CD4-positive, alpha-beta memory T cell (primary cell): ENCODE data around the gene PIP4K2A. TPM values are rescaled to one million over a fixed set of nuclear protein-coding genes. Genes with fewer than 3 reads are reported as not detected.

Experiments used
- CTCF ChIA-PET: fragments of 350-600 bp; sonication (Branson Sonifier 250); formaldehyde crosslinking; loops from one replicate; lab custom pipeline; 2021; ENCODE audit warnings: inconsistent platforms; ENCODE audit not compliant: partially characterized antibody; lab: Charles Lee
- POLR2A ChIA-PET: fragments of 350-600 bp; sonication (Branson Sonifier 250); formaldehyde crosslinking; loops from one replicate; lab custom pipeline; 2021; ENCODE audit not compliant: partially characterized antibody; lab: Charles Lee
- DNase-seq, 5 donors: peaks; one replicate each; pipeline versions ENCODE4 v3.0.0 to v3.0.0-alpha.2; 2020 to 2022; ENCODE audit warnings: mixed read lengths in 1 of 5
- H3K27ac ChIP-seq: one replicate; pipeline ENCODE4 v1.7.0; 2013; ENCODE audit warnings: low read depth, low read length
- H3K27me3 ChIP-seq: 2 replicates; pipeline ENCODE4 v1.7.0; 2013; ENCODE audit warnings: mild to moderate bottlenecking, low read length, moderate library complexity; ENCODE audit not compliant: insufficient read depth
- H3K36me3 ChIP-seq: 2 replicates; pipeline ENCODE4 v1.7.0; 2013; ENCODE audit warnings: mild to moderate bottlenecking, low read length, moderate library complexity; ENCODE audit not compliant: insufficient read depth
- H3K4me1 ChIP-seq: 2 replicates; pipeline ENCODE4 v1.7.0; 2013; ENCODE audit warnings: mild to moderate bottlenecking, low read length, moderate library complexity; ENCODE audit not compliant: insufficient read depth
- H3K4me3 ChIP-seq, 2 donors: one replicate each; pipeline ENCODE4 v1.7.0; 2013; ENCODE audit warnings: low read length in 2 of 2, mild to moderate bottlenecking in 1 of 2
- H3K9me3 ChIP-seq, 2 donors: one replicate each; pipeline ENCODE4 v1.7.0; 2013; ENCODE audit warnings: low read length in 2 of 2, control low read depth in 1 of 2; ENCODE audit not compliant: control insufficient read depth in 1 of 2
- H3K27ac Mint-ChIP-seq, 7 donors: one replicate each; pipeline ENCODE4 v1.8.0; 2020 to 2021; ENCODE audit warnings: mixed read lengths in 7 of 7, mild to moderate bottlenecking in 6 of 7, inconsistent platforms in 3 of 7, moderate library complexity in 3 of 7
- H3K27me3 Mint-ChIP-seq, 2 donors: one replicate each; pipeline ENCODE4 v1.8.0; 2020 to 2021; ENCODE audit warnings: mixed read lengths in 2 of 2
- H3K36me3 Mint-ChIP-seq, 2 donors: one replicate each; pipeline ENCODE4 v1.8.0; 2020 to 2021; ENCODE audit warnings: mixed read lengths in 2 of 2, inconsistent platforms in 1 of 2, mild to moderate bottlenecking in 1 of 2
- H3K4me1 Mint-ChIP-seq, 4 donors: one replicate each; pipeline ENCODE4 v1.8.0; 2020 to 2021; ENCODE audit warnings: mixed read lengths in 4 of 4, mild to moderate bottlenecking in 1 of 4
- H3K4me3 Mint-ChIP-seq, 8 donors: one replicate each; pipeline ENCODE4 v1.8.0; 2020 to 2021; ENCODE audit warnings: mixed read lengths in 8 of 8, mild to moderate bottlenecking in 7 of 8, moderate library complexity in 6 of 8, inconsistent platforms in 3 of 8
- H3K9me3 Mint-ChIP-seq, 8 donors: one replicate each; pipeline ENCODE4 v1.8.0; 2020 to 2021; ENCODE audit warnings: mixed read lengths in 8 of 8, mild to moderate bottlenecking in 5 of 8, inconsistent platforms in 3 of 8, moderate library complexity in 1 of 8
- intact Hi-C: fragments of 100-400 bp; cut with micrococcal nuclease; formaldehyde crosslinking; loops from one replicate; pipeline ENCODE4 v1.15.1; 2023
- polyA plus RNA-seq, 2 donors: library from polyadenylated mRNA; unstranded; fragments of 300-500 nt; fragmentation: Illumina TruSeq; gene quantifications; one replicate each; pipeline ENCODE4 v1.2.3, GENCODE V29; 2021
- total RNA-seq, 2 experiments: library from RNA; stranded (reverse); gene quantifications; one replicate each; pipeline ENCODE4 v1.2.3, GENCODE V29; 2021

PIP4K2A gene
- total and polyA plus RNA-seq, 4 experiments from 2014 or later = 33.4 to 179 (median 129) TPM

DNA sequence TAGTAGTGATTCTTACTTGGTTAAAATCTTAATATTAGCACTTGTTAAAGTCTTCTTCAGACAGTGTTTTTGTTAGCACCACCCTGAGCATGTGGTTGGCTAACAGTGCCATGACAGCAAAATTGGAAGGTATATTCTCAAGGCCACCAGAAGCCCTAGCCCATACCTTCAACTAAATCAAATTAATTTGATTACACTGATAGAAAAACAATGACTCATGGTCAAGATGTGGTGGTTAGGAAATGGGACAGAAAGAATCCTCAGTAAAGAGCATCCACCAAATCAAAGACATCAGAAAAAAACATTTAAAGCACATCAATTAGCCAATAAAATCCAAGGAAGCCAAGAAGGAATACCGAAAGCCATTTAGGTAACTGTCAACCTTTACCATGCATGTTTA lies 75.5 kb downstream of the PIP4K2A start:
- Mint-ChIP-seq H3K9me3 (peaks cover 0 to 3% (median 0%) of the 10 kb centered on the region in 8 donors), H3K4me3 (peak overlapping the region in 4 of 8 donors; percentile 27 to 60 (median 46)), H3K27me3 (no peaks in the 10 kb centered on the region), H3K4me1 (peaks cover 71 to 96% (median 84%) of the 10 kb centered on the region in 4 donors), H3K27ac (peak overlapping the region in 5 of 7 donors; percentile 21 to 78 (median 74)), H3K36me3 (peaks cover 26 to 35% of the 10 kb centered on the region in 2 donors)
- Histone ChIP-seq H3K27ac (no peak overlapping the region), H3K4me1 (peaks cover 100% of the 10 kb centered on the region), H3K4me3 (no peak overlapping the region), H3K9me3 (no peaks in the 10 kb centered on the region), H3K36me3 (no peaks in the 10 kb centered on the region), H3K27me3 (no peaks in the 10 kb centered on the region)
- POLR2A ChIA-PET = interaction anchor here (1.0 to 34.5 kb wide), 2 partner anchors 13 to 20 kb away, joined by 3 to 895 read pairs; no protein-coding TSS in a partner anchor
- CTCF ChIA-PET = interaction anchor here (1.0 kb wide), 1 partner anchor 16 kb away, joined by 3 read pairs; no protein-coding TSS in a partner anchor
- intact Hi-C loops = no loop called here
- DNase-seq = no peak

DNA sequence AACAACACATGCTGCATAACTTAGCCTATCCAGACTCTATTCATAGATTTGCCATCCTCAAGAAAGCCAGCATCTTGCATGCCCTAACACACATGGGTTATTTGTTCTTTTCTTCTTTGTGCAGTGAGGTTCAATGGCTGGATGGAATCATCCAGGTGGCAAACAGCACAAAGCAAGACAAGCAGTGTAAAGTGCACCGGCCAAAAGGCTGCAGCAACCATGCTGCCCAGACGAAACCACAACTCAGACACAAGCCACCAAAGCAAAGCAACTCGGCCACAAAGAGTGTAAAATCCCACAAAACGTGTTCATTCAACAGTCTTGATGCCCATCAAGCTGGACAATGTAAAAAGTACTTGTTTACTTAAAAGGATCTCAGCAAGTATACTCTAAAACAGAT lies 76.9 kb downstream of the PIP4K2A start:
- Mint-ChIP-seq H3K27ac (peak overlapping the region in 4 of 7 donors; percentile 74 to 87 (median 80)), H3K4me1 (peaks cover 71 to 96% (median 84%) of the 10 kb centered on the region in 4 donors), H3K4me3 (peak overlapping the region in 5 of 8 donors; percentile 17 to 70 (median 39)), H3K36me3 (peaks cover 26 to 30% of the 10 kb centered on the region in 2 donors), H3K9me3 (peaks cover 0 to 3% (median 0%) of the 10 kb centered on the region in 8 donors), H3K27me3 (no peaks in the 10 kb centered on the region)
- intact Hi-C loops = no loop called here
- Histone ChIP-seq H3K4me1 (peaks cover 100% of the 10 kb centered on the region), H3K27me3 (no peaks in the 10 kb centered on the region), H3K27ac (no peak overlapping the region), H3K36me3 (no peaks in the 10 kb centered on the region), H3K9me3 (no peaks in the 10 kb centered on the region), H3K4me3 (no peak overlapping the region)
- no peak for DNase-seq
- CTCF ChIA-PET = interaction anchor here (1.0 to 1.3 kb wide), 2 partner anchors 12 to 26 kb away, joined by 4 read pairs; no protein-coding TSS in a partner anchor
- POLR2A ChIA-PET = interaction anchor here (1.0 kb wide), 2 partner anchors 9 to 25 kb away, joined by 3 read pairs; no protein-coding TSS in a partner anchor

DNA sequence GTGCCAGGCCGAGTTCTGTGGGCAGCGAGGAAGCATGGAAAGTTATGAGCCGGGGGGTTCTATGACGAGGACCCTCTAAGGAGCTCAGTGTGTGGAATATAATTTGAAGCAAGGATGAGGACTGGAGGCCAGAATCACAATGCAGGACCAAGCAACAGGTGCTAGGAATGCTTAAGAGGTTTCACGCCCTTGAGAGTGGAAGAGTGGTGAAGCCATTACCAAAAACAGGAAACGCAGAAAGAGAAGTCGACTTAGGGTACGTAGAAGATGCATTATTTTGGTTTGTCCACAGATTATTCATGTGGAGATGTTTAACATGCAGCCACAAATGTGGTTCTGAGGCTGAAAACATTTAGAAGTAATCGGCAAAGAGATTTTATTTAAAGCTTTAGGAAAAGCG lies 78.7 kb downstream of the PIP4K2A start:
- H3K4me3 Mint-ChIP-seq = peak overlapping the region in 7 of 8 donors; percentile 11 to 85 (median 54)
- peaks cover 0 to 3% (median 0%) of the 10 kb centered on the region in 8 donors for H3K9me3 Mint-ChIP-seq
- H3K36me3 Mint-ChIP-seq = peaks cover 19 to 21% of the 10 kb centered on the region in 2 donors
- DNase-seq = no peak
- no peaks in the 10 kb centered on the region for H3K27me3 ChIP-seq
- no peaks in the 10 kb centered on the region for H3K9me3 ChIP-seq
- ChIA-PET POLR2A (interaction anchor here (0.9 to 1.8 kb wide), 9 partner anchors 9 to 78 kb away, joined by 3 to 8 read pairs (median 3); partner anchors contain the start of gene PIP4K2A), CTCF (interaction anchor here (0.8 to 1.3 kb wide), 5 partner anchors 9 to 642 kb away, joined by 3 read pairs; no protein-coding TSS in a partner anchor)
- H3K4me1 ChIP-seq = peaks cover 100% of the 10 kb centered on the region
- intact Hi-C loops = loop anchor here (1.0 kb wide), 1 partner anchor 14 kb away; no protein-coding TSS in a partner anchor
- H3K36me3 ChIP-seq = no peaks in the 10 kb centered on the region
- H3K27ac Mint-ChIP-seq = peak overlapping the region; percentile 74 to 98 (median 87)
- no peak overlapping the region for H3K27ac ChIP-seq
- peaks cover 73 to 95% (median 88%) of the 10 kb centered on the region in 4 donors for H3K4me1 Mint-ChIP-seq
- H3K4me3 ChIP-seq = no peak overlapping the region
- H3K27me3 Mint-ChIP-seq = no peaks in the 10 kb centered on the region

DNA sequence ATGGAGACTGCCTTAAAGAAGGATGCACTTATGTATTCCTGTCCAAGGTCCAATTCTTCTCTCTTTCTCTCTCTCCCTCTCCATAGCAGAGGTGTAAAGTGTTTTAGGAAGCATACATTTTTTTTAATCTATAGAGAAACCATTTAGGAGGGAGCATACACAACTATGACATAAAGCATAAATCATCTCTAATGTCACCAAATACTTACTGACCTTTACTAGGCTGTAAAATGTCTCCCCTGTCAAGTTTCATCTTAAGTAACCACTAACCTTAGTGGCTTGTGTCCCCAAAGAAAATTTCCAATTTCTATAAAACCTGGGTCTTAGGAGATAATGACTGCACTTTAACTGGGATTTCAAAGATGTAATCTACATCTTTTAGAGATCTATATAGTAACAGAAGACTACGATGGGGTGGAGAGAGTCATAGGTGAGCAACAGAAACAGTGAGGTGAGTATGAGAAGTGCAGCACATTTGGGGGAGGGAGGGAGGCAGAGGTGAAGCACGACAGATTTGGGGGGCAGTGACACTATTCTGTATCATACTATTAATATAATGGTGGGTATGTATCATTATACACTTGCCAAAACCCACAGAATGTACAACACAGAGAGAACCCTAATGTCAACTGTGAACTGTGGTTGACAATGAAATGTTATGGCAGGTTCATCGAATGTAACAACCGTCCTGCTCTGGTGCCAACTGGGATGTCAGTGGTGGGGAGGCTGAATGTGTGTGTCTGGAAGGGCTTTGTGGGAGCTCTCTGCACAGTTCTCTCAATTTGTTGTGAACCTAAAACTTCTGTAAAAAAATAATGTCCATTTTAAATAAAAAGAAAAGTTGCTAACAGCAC lies 79.5 kb downstream of the PIP4K2A start:
- Mint-ChIP-seq H3K4me1 (peaks cover 74 to 97% (median 90%) of the 10 kb centered on the region in 4 donors), H3K36me3 (peaks cover 16 to 19% of the 10 kb centered on the region in 2 donors), H3K9me3 (peaks cover 0 to 3% (median 0%) of the 10 kb centered on the region in 8 donors), H3K27me3 (no peaks in the 10 kb centered on the region), H3K27ac (peak overlapping the region; percentile 60 to 98 (median 87)), H3K4me3 (peak overlapping the region; percentile 1 to 85 (median 56))
- ChIA-PET CTCF (interaction anchor here (1.2 to 2.4 kb wide), 3 partner anchors 11 to 641 kb away, joined by 3 to 8 read pairs (median 3); no protein-coding TSS in a partner anchor), POLR2A (interaction anchor here (0.8 to 30.6 kb wide), 8 partner anchors 8 to 48 kb away, joined by 3 to 895 read pairs (median 4); no protein-coding TSS in a partner anchor)
- intact Hi-C loops = loop anchor here (1.0 kb wide), 2 partner anchors 7 to 14 kb away; no protein-coding TSS in a partner anchor
- Histone ChIP-seq H3K27ac (peak overlapping the region; percentile 36), H3K4me1 (peaks cover 100% of the 10 kb centered on the region), H3K4me3 (no peak overlapping the region), H3K36me3 (no peaks in the 10 kb centered on the region), H3K9me3 (no peaks in the 10 kb centered on the region), H3K27me3 (no peaks in the 10 kb centered on the region)
- DNase-seq = no peak

DNA sequence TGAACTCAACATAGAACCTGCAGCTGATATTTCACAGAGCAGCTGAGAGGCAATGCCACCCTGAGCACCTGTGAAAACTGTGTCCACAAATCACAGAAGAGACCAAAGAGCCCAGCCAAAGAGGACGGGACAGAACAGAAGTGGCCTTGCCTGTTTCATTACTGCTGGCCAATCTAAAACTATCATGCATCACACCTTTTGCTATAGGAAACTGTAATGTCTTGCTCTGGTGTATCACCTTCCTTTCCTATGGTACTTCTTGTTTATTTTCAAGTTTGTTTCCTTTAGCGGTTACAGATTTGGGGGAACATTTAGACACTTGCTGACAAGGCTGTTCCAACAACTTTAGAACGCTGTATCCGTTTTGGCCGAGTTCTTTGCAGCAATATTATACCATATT lies 80.3 kb downstream of the PIP4K2A start:
- POLR2A ChIA-PET = interaction anchor here (0.8 to 30.6 kb wide), 4 partner anchors 21 to 49 kb away, joined by 3 to 895 read pairs (median 171); no protein-coding TSS in a partner anchor
- Mint-ChIP-seq H3K36me3 (peaks cover 16 to 19% of the 10 kb centered on the region in 2 donors), H3K4me3 (peak overlapping the region in 7 of 8 donors; percentile 18 to 85 (median 54)), H3K4me1 (peaks cover 75 to 97% (median 91%) of the 10 kb centered on the region in 4 donors), H3K9me3 (peaks cover 0 to 3% (median 0%) of the 10 kb centered on the region in 8 donors), H3K27ac (peak overlapping the region; percentile 74 to 98 (median 88)), H3K27me3 (no peaks in the 10 kb centered on the region)
- H3K27me3 ChIP-seq = no peaks in the 10 kb centered on the region
- DNase-seq = peak in 1 of 5 donors; percentile 32
- no peaks in the 10 kb centered on the region for H3K36me3 ChIP-seq
- H3K9me3 ChIP-seq = no peaks in the 10 kb centered on the region
- CTCF ChIA-PET = interaction anchor here (1.7 to 2.4 kb wide), 2 partner anchors 12 to 18 kb away, joined by 4 to 8 read pairs; no protein-coding TSS in a partner anchor
- intact Hi-C loops = loop anchor here (1.0 kb wide), 1 partner anchor 8 kb away; no protein-coding TSS in a partner anchor
- H3K4me1 ChIP-seq = peaks cover 100% of the 10 kb centered on the region
- H3K27ac ChIP-seq = peak overlapping the region; percentile 36
- H3K4me3 ChIP-seq = no peak overlapping the region

DNA sequence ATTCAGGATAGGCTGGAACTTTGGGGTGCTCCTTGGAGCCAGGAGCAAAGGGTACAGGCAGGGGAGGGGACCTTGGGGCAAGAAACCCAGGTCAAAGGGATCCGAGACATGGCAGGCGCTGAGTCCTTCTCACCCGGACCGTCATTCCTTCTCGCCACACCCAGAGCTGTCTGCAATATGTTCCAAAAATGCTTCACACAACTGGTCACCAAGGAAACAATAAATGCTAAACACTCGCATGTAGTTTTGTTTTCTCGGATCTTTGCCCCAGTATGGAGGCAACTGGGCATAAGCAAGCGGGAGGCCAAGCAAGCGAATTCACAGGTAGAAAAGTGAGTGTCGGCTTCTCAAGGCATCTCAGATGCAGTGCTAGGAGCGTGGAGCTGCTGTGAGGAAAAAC lies 80.8 kb downstream of the PIP4K2A start:
- peaks cover 100% of the 10 kb centered on the region for H3K4me1 ChIP-seq
- Mint-ChIP-seq H3K27me3 (no peaks in the 10 kb centered on the region), H3K9me3 (peaks cover 0 to 3% (median 0%) of the 10 kb centered on the region in 8 donors), H3K4me1 (peaks cover 77 to 97% (median 92%) of the 10 kb centered on the region in 4 donors), H3K4me3 (peak overlapping the region in 6 of 8 donors; percentile 18 to 85 (median 44)), H3K27ac (peak overlapping the region; percentile 74 to 98 (median 88)), H3K36me3 (peaks cover 16 to 19% of the 10 kb centered on the region in 2 donors)
- no peak for DNase-seq
- no peaks in the 10 kb centered on the region for H3K27me3 ChIP-seq
- POLR2A ChIA-PET = interaction anchor here (0.8 to 30.6 kb wide), 5 partner anchors 20 to 64 kb away, joined by 3 to 895 read pairs (median 13); no protein-coding TSS in a partner anchor
- intact Hi-C loops = no loop called here
- CTCF ChIA-PET = interaction anchor here (1.7 to 2.4 kb wide), 3 partner anchors 13 to 18 kb away, joined by 4 to 8 read pairs (median 5); no protein-coding TSS in a partner anchor
- H3K36me3 ChIP-seq = no peaks in the 10 kb centered on the region
- no peak overlapping the region for H3K4me3 ChIP-seq
- H3K9me3 ChIP-seq = no peaks in the 10 kb centered on the region
- peak overlapping the region; percentile 36 for H3K27ac ChIP-seq
